Parathyroid adenoma (tissue), 2 donors: Measurements from ENCODE around the gene GALK2.

Experiments
- H2AFZ ChIP-seq: fragments of 300-600 bp; sonication (generic); one replicate; pipeline ENCODE4 v1.7.0; 2017; ENCODE audit warnings: antibody characterized with exemption, mild to moderate bottlenecking
- H3K27ac ChIP-seq: fragments of 300-600 bp; sonication (generic); one replicate; pipeline ENCODE4 v1.7.0; 2017
- H3K27me3 ChIP-seq: fragments of 300-600 bp; sonication (generic); one replicate; pipeline ENCODE4 v1.7.0; 2017; ENCODE audit warnings: low read length; ENCODE audit not compliant: control insufficient read depth, insufficient read depth
- H3K36me3 ChIP-seq: fragments of 300-600 bp; sonication (generic); one replicate; pipeline ENCODE4 v1.7.0; 2017; ENCODE audit warnings: low read length; ENCODE audit not compliant: control insufficient read depth, insufficient read depth
- H3K4me1 ChIP-seq: fragments of 300-600 bp; sonication (generic); one replicate; pipeline ENCODE4 v1.7.0; 2017; ENCODE audit warnings: control low read depth
- H3K4me2 ChIP-seq: fragments of 300-600 bp; sonication (generic); one replicate; pipeline ENCODE4 v1.7.0; 2017; ENCODE audit warnings: low read length
- H3K4me3 ChIP-seq: fragments of 300-600 bp; sonication (generic); one replicate; pipeline ENCODE4 v1.7.0; 2017; ENCODE audit warnings: low read depth, low read length
- H3K79me2 ChIP-seq: fragments of 300-600 bp; sonication (generic); one replicate; pipeline ENCODE4 v1.7.0; 2017; ENCODE audit warnings: control low read depth
- H3K9ac ChIP-seq: fragments of 300-600 bp; sonication (generic); one replicate; pipeline ENCODE4 v1.7.0; 2017; ENCODE audit warnings: mild to moderate bottlenecking
- H3K9me3 ChIP-seq: fragments of 300-600 bp; sonication (generic); one replicate; pipeline ENCODE4 v1.7.0; 2017; ENCODE audit warnings: low read length; ENCODE audit not compliant: control insufficient read depth
- TF ChIP-seq, protein P1 (sequence below): fragments of 300-600 bp; sonication (generic); IDR thresholded peaks from one replicate; pipeline ENCODE4 v1.7.0; 2017; ENCODE audit warnings: antibody characterized with exemption, mild to moderate bottlenecking
- donor health status: primary hyperparathyroidism.

The GALK2 gene

DNA sequence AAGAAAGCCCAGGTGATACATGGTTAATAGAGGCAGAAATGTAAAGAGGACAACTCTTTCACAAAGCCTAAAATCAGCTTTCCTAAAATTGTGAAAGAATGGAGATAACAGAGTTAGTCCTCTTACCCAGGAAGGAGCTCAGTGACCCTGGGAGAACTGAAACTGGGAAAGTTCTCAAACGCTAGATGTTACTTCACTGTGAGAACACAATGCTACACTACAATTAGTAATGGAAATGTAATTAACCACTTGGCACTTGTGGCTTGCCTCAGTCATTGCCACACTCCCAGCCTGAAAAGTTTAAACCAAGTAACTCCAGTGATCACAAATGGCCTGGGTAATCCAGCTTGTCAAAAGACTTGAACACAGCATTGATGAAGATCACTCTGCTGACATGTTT, 150.3 kb downstream of the GALK2 start:
- H3K27me3 ChIP-seq: no peaks in the 10 kb centered on the region
- H3K9me3 ChIP-seq: no peaks in the 10 kb centered on the region
- no peak overlapping the region for H3K27ac ChIP-seq
- no peaks in the 10 kb centered on the region for H3K36me3 ChIP-seq
- H3K79me2 ChIP-seq: no peaks in the 10 kb centered on the region
- no peak overlapping the region for H3K4me3 ChIP-seq
- H3K4me1 ChIP-seq: no peaks in the 10 kb centered on the region
- TF ChIP-seq, protein P1, sequence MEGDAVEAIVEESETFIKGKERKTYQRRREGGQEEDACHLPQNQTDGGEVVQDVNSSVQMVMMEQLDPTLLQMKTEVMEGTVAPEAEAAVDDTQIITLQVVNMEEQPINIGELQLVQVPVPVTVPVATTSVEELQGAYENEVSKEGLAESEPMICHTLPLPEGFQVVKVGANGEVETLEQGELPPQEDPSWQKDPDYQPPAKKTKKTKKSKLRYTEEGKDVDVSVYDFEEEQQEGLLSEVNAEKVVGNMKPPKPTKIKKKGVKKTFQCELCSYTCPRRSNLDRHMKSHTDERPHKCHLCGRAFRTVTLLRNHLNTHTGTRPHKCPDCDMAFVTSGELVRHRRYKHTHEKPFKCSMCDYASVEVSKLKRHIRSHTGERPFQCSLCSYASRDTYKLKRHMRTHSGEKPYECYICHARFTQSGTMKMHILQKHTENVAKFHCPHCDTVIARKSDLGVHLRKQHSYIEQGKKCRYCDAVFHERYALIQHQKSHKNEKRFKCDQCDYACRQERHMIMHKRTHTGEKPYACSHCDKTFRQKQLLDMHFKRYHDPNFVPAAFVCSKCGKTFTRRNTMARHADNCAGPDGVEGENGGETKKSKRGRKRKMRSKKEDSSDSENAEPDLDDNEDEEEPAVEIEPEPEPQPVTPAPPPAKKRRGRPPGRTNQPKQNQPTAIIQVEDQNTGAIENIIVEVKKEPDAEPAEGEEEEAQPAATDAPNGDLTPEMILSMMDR: no peak
- H3K9ac ChIP-seq: no peak overlapping the region
- no peak overlapping the region for H3K4me2 ChIP-seq
- H2AFZ ChIP-seq: no peak overlapping the region

DNA sequence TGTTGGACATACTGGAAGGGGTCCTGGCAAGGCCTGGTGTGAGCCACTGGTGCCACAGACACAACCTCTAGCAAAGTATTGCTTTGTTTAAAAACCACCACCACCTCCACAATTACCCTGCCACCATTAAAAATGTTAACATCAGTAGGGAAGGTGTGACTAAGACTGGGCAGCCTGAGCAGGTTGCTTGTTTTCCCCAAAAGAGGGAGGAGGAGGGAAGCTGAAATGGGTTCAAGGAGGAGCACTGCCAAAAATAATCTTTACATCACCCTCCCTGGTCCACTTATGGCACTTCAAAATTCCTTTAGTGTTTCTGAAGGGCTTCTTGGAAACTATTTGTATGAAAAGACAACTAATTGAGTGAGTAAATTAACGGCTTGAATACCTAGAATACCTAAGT, 153.2 kb downstream of the GALK2 start:
- no peaks in the 10 kb centered on the region for H3K4me1 ChIP-seq
- no peaks in the 10 kb centered on the region for H3K9me3 ChIP-seq
- no peak overlapping the region for H2AFZ ChIP-seq
- H3K27ac ChIP-seq: no peak overlapping the region
- H3K4me2 ChIP-seq: no peak overlapping the region
- no peaks in the 10 kb centered on the region for H3K36me3 ChIP-seq
- no peak overlapping the region for H3K4me3 ChIP-seq
- no peak overlapping the region for H3K9ac ChIP-seq
- H3K79me2 ChIP-seq: no peaks in the 10 kb centered on the region
- no peaks in the 10 kb centered on the region for H3K27me3 ChIP-seq
- TF ChIP-seq, protein P1: no peak

DNA sequence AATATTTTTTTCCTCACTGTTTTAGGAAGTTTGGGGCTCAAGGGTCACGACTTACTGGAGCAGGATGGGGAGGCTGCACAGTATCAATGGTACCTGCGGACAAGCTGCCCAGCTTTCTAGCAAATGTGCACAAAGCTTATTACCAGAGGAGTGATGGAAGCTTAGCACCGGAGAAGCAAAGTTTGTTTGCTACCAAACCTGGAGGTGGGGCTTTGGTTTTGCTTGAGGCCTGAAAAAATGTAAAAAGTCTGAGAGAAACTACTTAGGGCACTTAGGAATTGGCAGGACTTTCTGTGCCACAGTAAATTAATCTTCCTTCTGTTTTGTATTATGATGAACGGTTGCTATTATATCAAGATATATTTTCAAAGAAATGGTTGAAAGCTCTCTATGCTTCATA, 157.9 kb downstream of the GALK2 start:
- Histone ChIP-seq H3K4me3 (no peak overlapping the region), H3K79me2 (no peaks in the 10 kb centered on the region), H3K4me1 (no peaks in the 10 kb centered on the region), H3K27me3 (no peaks in the 10 kb centered on the region), H3K4me2 (no peak overlapping the region), H2AFZ (no peak overlapping the region), H3K9me3 (no peaks in the 10 kb centered on the region), H3K9ac (no peak overlapping the region), H3K36me3 (no peaks in the 10 kb centered on the region), H3K27ac (no peak overlapping the region)
- TF ChIP-seq, protein P1: no peak

DNA sequence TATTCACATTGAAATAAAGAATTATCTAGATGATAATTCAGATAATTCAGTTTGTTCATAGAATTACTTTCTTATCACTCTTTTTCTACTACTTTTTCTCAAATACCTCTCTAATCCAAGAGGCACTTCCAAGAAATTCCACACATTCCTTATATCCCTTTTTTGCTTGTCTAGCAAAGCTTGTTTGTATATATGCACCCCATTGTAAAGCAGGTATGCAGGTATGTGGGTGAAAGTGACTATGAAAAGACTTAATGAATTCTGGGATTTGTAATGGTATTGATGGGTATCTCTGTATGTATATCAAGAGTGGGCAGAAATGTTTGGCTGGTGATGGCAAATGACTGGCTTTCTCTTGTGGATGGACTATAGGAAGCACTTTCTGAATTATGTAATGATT, 158.9 kb downstream of the GALK2 start:
- Histone ChIP-seq H3K36me3 (no peaks in the 10 kb centered on the region), H3K4me3 (no peak overlapping the region), H3K27me3 (no peaks in the 10 kb centered on the region), H3K9ac (no peak overlapping the region), H2AFZ (no peak overlapping the region), H3K27ac (no peak overlapping the region), H3K4me1 (no peaks in the 10 kb centered on the region), H3K79me2 (no peaks in the 10 kb centered on the region), H3K4me2 (no peak overlapping the region), H3K9me3 (no peaks in the 10 kb centered on the region)
- TF ChIP-seq, protein P1: no peak

DNA sequence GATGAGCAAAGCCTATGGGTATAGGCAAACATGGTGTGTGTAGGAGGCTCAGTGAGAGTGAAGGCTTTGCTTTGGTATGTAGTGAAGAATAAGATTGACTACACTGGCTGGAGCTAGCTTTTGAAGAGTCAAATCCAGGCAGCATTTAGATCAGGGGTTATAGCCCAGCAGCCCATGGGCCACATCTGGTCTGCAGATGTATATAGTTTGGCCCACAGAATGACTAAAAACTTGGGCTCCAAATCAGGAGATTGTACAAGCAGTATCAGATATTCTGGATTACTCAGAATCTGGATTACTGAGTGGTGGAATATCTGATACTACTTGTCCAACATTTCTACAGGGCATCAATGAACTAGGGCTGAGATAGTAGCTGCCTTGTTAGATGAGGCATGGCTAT, 160.1 kb downstream of the GALK2 start:
- H3K79me2 ChIP-seq: no peaks in the 10 kb centered on the region
- H2AFZ ChIP-seq: no peak overlapping the region
- H3K27me3 ChIP-seq: no peaks in the 10 kb centered on the region
- no peak overlapping the region for H3K4me2 ChIP-seq
- H3K4me1 ChIP-seq: no peaks in the 10 kb centered on the region
- H3K4me3 ChIP-seq: no peak overlapping the region
- no peaks in the 10 kb centered on the region for H3K9me3 ChIP-seq
- H3K27ac ChIP-seq: no peak overlapping the region
- TF ChIP-seq, protein P1: no peak
- H3K36me3 ChIP-seq: no peaks in the 10 kb centered on the region
- no peak overlapping the region for H3K9ac ChIP-seq
